Caco-2 (cell line): ENCODE measurements around the gene SELENOT. TPM values are rescaled to one million over a fixed set of nuclear protein-coding genes. Genes with fewer than 3 reads are reported as not detected.

ENCODE experiments used
- BruUV-seq: library from RNA; stranded (reverse); fragments of 400-500 nt; replicated peaks from 2 replicates; lab custom pipeline; 2021; lab: Mats Ljungman, UMichigan
- CTCF ChIA-PET: fragments of 300-600 bp; sonication (Branson Sonifier 250); formaldehyde crosslinking; loops from one replicate; lab custom pipeline; 2022; ENCODE audit warnings: antibody characterized with exemption; lab: Charles Lee
- POLR2A ChIA-PET: fragments of 300-600 bp; sonication (Branson Sonifier 250); formaldehyde crosslinking; loops from one replicate; lab custom pipeline; 2022; ENCODE audit warnings: antibody characterized with exemption; lab: Charles Lee
- DNase-seq, 2 experiments: peaks; one replicate each; pipeline versions ENCODE4 v3.0.0 to v3.0.0-alpha.2; 2020 to 2022
- H3K27me3 ChIP-seq: replicated peaks from 2 replicates; pipeline ENCODE4 v1.6.0; 2011; ENCODE audit warnings: low read length; ENCODE audit not compliant: control insufficient read depth, insufficient read depth
- H3K36me3 ChIP-seq: 2 replicates; pipeline ENCODE4 v1.5.1; 2011; ENCODE audit warnings: low read length; ENCODE audit not compliant: control insufficient read depth, insufficient read depth
- H3K4me1 ChIP-seq: fragments of 250-450 bp; sonication (Bioruptor Pico); 2 replicates; pipeline ENCODE4 v1.5.1; 2020; ENCODE audit warnings: mild to moderate bottlenecking
- H3K4me3 ChIP-seq: 2 replicates; pipeline ENCODE4 v1.5.1; 2011; ENCODE audit warnings: low read depth, mild to moderate bottlenecking, control low read depth, low read length
- H3K9me3 ChIP-seq: fragments of 250-450 bp; sonication (Bioruptor Pico); 2 replicates; pipeline ENCODE4 v1.5.1; 2020; ENCODE audit warnings: mild to moderate bottlenecking, moderate library complexity
- H3K27ac Mint-ChIP-seq: one replicate; pipeline ENCODE4 v1.8.0; 2022; ENCODE audit warnings: mixed read lengths; ENCODE audit not compliant: unreplicated experiment
- H3K27me3 Mint-ChIP-seq: one replicate; pipeline ENCODE4 v1.8.0; 2022; ENCODE audit warnings: mixed read lengths; ENCODE audit not compliant: insufficient read depth, unreplicated experiment
- H3K36me3 Mint-ChIP-seq: one replicate; pipeline ENCODE4 v1.8.0; 2022; ENCODE audit warnings: mild to moderate bottlenecking, mixed read lengths; ENCODE audit not compliant: insufficient read depth, unreplicated experiment
- H3K4me1 Mint-ChIP-seq: one replicate; pipeline ENCODE4 v1.8.0; 2022; ENCODE audit warnings: low read depth, mixed read lengths; ENCODE audit not compliant: unreplicated experiment
- H3K4me3 Mint-ChIP-seq: one replicate; pipeline ENCODE4 v1.8.0; 2022; ENCODE audit warnings: mild to moderate bottlenecking, moderate library complexity, mixed read lengths; ENCODE audit not compliant: unreplicated experiment
- H3K9me3 Mint-ChIP-seq: one replicate; pipeline ENCODE4 v1.8.0; 2022; ENCODE audit warnings: mixed read lengths; ENCODE audit not compliant: unreplicated experiment
- intact Hi-C: fragments of 100-400 bp; cut with micrococcal nuclease; formaldehyde crosslinking; loops from one replicate; pipeline ENCODE4 v1.10.0; 2022; ENCODE audit not compliant: unreplicated experiment
- total RNA-seq: library from RNA; stranded (reverse); gene quantifications from 2 replicates; pipeline ENCODE4 v1.2.3, GENCODE V29; 2022
- TF ChIP-seq, protein P1 (sequence below), 2 experiments: fragments of 200-600 bp in 1 of 2; IDR thresholded peaks; 1 replicate in 1 of 2; 2 replicates in 1 of 2; pipeline versions ENCODE4 v1.5.1 to v1.8.0; 2011 to 2022; ENCODE audit warnings: antibody characterized with exemption in 1 of 2, control low read depth in 1 of 2, inconsistent platforms in 1 of 2, low read depth in 1 of 2, low read length in 1 of 2, mild to moderate bottlenecking in 1 of 2, moderate library complexity in 1 of 2; ENCODE audit not compliant: insufficient read depth in 1 of 2, severe bottlenecking in 1 of 2, unreplicated experiment in 1 of 2

The SELENOT gene
- total RNA-seq, 1 experiment from 2014 or later = 124 TPM

DNA sequence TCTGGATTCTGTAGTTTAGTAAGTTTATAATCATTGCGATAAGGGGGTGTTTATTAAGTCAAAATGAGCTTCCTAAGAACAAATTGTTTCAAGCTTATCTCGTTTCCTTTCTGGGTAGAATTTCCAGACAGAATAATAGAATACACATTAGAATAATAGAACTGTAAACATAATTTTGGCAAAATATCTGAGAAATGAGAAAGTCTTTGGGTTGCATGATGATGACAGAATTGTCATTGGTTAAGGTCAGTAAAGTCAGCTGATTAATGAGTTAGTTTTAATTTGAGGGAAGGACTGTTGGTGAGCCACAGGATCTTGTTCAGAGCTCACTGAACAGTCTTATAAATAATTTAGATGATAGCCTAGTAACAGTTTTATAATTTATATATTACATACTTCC, 46.3 kb upstream of the SELENOT start:
- Histone ChIP-seq H3K9me3 (no peaks in the 10 kb centered on the region), H3K4me1 (no peaks in the 10 kb centered on the region), H3K36me3 (no peaks in the 10 kb centered on the region), H3K27me3 (no peaks in the 10 kb centered on the region), H3K4me3 (no peak overlapping the region)
- TF ChIP-seq, protein P1, sequence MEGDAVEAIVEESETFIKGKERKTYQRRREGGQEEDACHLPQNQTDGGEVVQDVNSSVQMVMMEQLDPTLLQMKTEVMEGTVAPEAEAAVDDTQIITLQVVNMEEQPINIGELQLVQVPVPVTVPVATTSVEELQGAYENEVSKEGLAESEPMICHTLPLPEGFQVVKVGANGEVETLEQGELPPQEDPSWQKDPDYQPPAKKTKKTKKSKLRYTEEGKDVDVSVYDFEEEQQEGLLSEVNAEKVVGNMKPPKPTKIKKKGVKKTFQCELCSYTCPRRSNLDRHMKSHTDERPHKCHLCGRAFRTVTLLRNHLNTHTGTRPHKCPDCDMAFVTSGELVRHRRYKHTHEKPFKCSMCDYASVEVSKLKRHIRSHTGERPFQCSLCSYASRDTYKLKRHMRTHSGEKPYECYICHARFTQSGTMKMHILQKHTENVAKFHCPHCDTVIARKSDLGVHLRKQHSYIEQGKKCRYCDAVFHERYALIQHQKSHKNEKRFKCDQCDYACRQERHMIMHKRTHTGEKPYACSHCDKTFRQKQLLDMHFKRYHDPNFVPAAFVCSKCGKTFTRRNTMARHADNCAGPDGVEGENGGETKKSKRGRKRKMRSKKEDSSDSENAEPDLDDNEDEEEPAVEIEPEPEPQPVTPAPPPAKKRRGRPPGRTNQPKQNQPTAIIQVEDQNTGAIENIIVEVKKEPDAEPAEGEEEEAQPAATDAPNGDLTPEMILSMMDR (IDR thresholded peaks at IDR 0.05; ENCODE audit: insufficient read depth in 1 of 2, low read depth in 1 of 2, low read length in 1 of 2, severe bottlenecking in 1 of 2, unreplicated experiment in 1 of 2) = no peak
- Mint-ChIP-seq H3K9me3 (no peaks in the 10 kb centered on the region), H3K4me3 (no peak overlapping the region), H3K4me1 (peaks cover 7% of the 10 kb centered on the region), H3K27me3 (no peaks in the 10 kb centered on the region), H3K36me3 (peaks cover 32% of the 10 kb centered on the region), H3K27ac (no peak overlapping the region)
- intact Hi-C loops = no loop called here
- BruUV-seq = no TSS peak
- ChIA-PET POLR2A (interaction anchor here (1.8 kb wide), 1 partner anchor 11 kb away, joined by 3 read pairs; the partner anchor contains the start of gene SERP1), CTCF (no interaction called here)
- DNase-seq = no peak

DNA sequence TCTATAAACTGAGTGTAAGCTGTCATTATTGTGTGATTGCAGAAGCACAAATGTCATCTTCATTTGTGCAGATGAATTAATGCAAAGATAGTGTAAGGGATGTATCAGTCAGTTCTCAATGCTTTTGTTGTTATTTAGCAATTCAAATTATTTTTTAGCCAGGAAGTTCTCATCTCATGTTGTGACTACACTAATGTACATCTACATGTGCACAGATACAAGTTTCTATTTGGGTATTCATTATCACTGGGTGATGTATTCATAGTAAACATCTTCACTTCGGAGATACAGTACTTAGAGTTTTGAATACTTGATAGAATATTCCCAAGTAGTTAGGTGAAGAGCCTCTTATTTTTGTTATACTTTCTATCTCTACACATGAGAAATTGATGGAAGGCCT, 45.4 kb upstream of the SELENOT start:
- Mint-ChIP-seq H3K27ac (no peak overlapping the region), H3K4me1 (peaks cover 7% of the 10 kb centered on the region), H3K4me3 (no peak overlapping the region), H3K36me3 (peaks cover 26% of the 10 kb centered on the region), H3K9me3 (no peaks in the 10 kb centered on the region), H3K27me3 (no peaks in the 10 kb centered on the region)
- Histone ChIP-seq H3K36me3 (no peaks in the 10 kb centered on the region), H3K27me3 (no peaks in the 10 kb centered on the region), H3K9me3 (no peaks in the 10 kb centered on the region), H3K4me1 (no peaks in the 10 kb centered on the region), H3K4me3 (no peak overlapping the region)
- no peak for DNase-seq
- ChIA-PET POLR2A (no interaction called here), CTCF (no interaction called here)
- no TSS peak for BruUV-seq
- TF ChIP-seq, protein P1 (IDR thresholded peaks at IDR 0.05; ENCODE audit: insufficient read depth in 1 of 2, low read depth in 1 of 2, low read length in 1 of 2, severe bottlenecking in 1 of 2, unreplicated experiment in 1 of 2) = no peak
- intact Hi-C loops = no loop called here

DNA sequence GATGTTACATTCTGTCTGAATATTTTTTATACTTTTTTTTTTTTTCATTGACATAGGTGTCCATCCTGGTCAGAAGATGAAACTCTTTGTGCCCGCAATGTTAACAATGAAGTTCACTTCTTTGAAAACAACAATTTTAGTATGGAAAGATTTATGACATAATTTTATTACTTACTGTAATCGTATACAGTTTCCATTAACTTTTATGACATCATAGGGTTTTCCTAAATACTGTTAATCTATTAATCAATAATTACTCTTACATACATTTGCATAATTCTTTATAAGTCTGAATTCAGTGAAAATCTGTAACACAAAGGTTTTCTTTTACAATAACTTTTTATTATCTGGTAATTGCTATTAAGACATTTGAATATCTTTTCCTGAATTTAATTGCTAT, 38.9 kb upstream of the SELENOT start:
- no peaks in the 10 kb centered on the region for H3K27me3 ChIP-seq
- no peaks in the 10 kb centered on the region for H3K9me3 ChIP-seq
- TF ChIP-seq, protein P1 (IDR thresholded peaks at IDR 0.05; ENCODE audit: insufficient read depth in 1 of 2, low read depth in 1 of 2, low read length in 1 of 2, severe bottlenecking in 1 of 2, unreplicated experiment in 1 of 2) = no peak
- no peaks in the 10 kb centered on the region for H3K36me3 ChIP-seq
- H3K4me3 ChIP-seq = no peak overlapping the region
- H3K4me1 ChIP-seq = no peaks in the 10 kb centered on the region
- Mint-ChIP-seq H3K27ac (no peak overlapping the region), H3K36me3 (peaks cover 31% of the 10 kb centered on the region), H3K4me3 (no peak overlapping the region), H3K27me3 (no peaks in the 10 kb centered on the region), H3K4me1 (no peaks in the 10 kb centered on the region), H3K9me3 (no peaks in the 10 kb centered on the region)
- DNase-seq = no peak
- ChIA-PET CTCF (no interaction called here), POLR2A (no interaction called here)
- no TSS peak for BruUV-seq
- intact Hi-C loops = no loop called here
